HCT116 (cell line): Measurements from ENCODE around the gene GRID2. TPM values are rescaled to one million over a fixed set of nuclear protein-coding genes. Genes with fewer than 3 reads are reported as not detected.

Experiments used
- ATAC-seq: fragments of 200-7000 bp; cut with Tn5 transposase; 2 replicates; pipeline ENCODE4 v1.9.1; 2020; ENCODE audit warnings: mild to moderate bottlenecking, moderate library complexity
- BruUV-seq: library from RNA; stranded (reverse); fragments of 400-500 nt; replicated peaks from 2 replicates; lab custom pipeline; 2021; lab: Mats Ljungman, UMichigan
- CTCF ChIA-PET: fragments of 300-600 bp; sonication (Branson Sonifier 250); formaldehyde crosslinking; loops from one replicate; lab custom pipeline; 2021; ENCODE audit warnings: antibody characterized with exemption; lab: Charles Lee
- POLR2A ChIA-PET: fragments of 300-600, 350-600 bp; sonication (Branson Sonifier 250); formaldehyde crosslinking; loops from one replicate; lab custom pipeline; 2021; ENCODE audit warnings: antibody characterized with exemption; lab: Charles Lee
- RAD21 ChIA-PET, 2 experiments: fragments of 300-600 bp; sonication (Branson Sonifier 250); formaldehyde crosslinking; loops; one replicate each; lab custom pipeline; 2023; ENCODE audit warnings: low total read pairs in 2 of 2; ENCODE audit not compliant: uncharacterized antibody in 2 of 2, unreplicated experiment in 2 of 2, low non-redundant PET in 1 of 2; lab: Charles Lee
- DNase-seq: peaks from one replicate; pipeline ENCODE4 v3.0.0-alpha.2; 2010; ENCODE audit warnings: low read depth, low spot score
- H2AFZ ChIP-seq: fragments of 200-600 bp; shearing (Covaris generic), sonication (generic); 2 replicates; pipeline ENCODE4 v1.6.1; 2017; ENCODE audit warnings: low read depth, mixed run types, mixed read lengths, antibody characterized with exemption, low read length; ENCODE audit not compliant: poor library complexity, severe bottlenecking
- H3K27ac ChIP-seq: 2 replicates; pipeline ENCODE4 v1.5.1; 2012; ENCODE audit warnings: low read depth, low read length
- H3K27me3 ChIP-seq: fragments of 200-600 bp; sonication (generic); 2 replicates; pipeline ENCODE4 v1.6.1; 2016; ENCODE audit warnings: mixed run types, low read length, mixed read lengths; ENCODE audit not compliant: insufficient read depth
- H3K36me3 ChIP-seq, 2 experiments: fragments of 200-500 bp in 1 of 2; fragments of 200-600 bp in 1 of 2; sonication (Bioruptor generic) in 1 of 2; sonication (generic) in 1 of 2; 2 replicates each; pipeline versions ENCODE4 v1.5.1 to v1.6.1; 2014 to 2016; ENCODE audit warnings: low read length in 2 of 2, inconsistent platforms in 1 of 2, mixed read lengths in 1 of 2, mixed run types in 1 of 2; ENCODE audit not compliant: insufficient read depth in 2 of 2, control insufficient read depth in 1 of 2
- H3K4me1 ChIP-seq, 2 experiments: fragments of 200-600 bp in 1 of 2; sonication (generic) in 1 of 2; 2 replicates each; pipeline versions ENCODE4 v1.5.1 to v1.6.1; 2012 to 2017; ENCODE audit warnings: low read length in 2 of 2, inconsistent platforms in 1 of 2, mild to moderate bottlenecking in 1 of 2, mixed read lengths in 1 of 2, mixed run types in 1 of 2, moderate library complexity in 1 of 2; ENCODE audit not compliant: insufficient read depth in 2 of 2, control insufficient read depth in 1 of 2
- H3K4me2 ChIP-seq: fragments of 200-600 bp; sonication (generic); 2 replicates; pipeline ENCODE4 v1.6.1; 2017; ENCODE audit warnings: mixed run types, low read length, mixed read lengths
- H3K4me3 ChIP-seq, 2 experiments: fragments of 200-600 bp in 1 of 2; sonication (generic) in 1 of 2; replicated peaks in 1 of 2; 2 replicates each; pipeline ENCODE4 v1.5.1; 2011 to 2016; ENCODE audit warnings: low read length in 2 of 2, control low read depth in 1 of 2, low read depth in 1 of 2, mild to moderate bottlenecking in 1 of 2, mixed read lengths in 1 of 2, mixed run types in 1 of 2
- H3K79me2 ChIP-seq: fragments of 200-600 bp; sonication (generic); 2 replicates; pipeline ENCODE4 v1.6.1; 2017; ENCODE audit warnings: mild to moderate bottlenecking, mixed run types, low read length, moderate library complexity, mixed read lengths; ENCODE audit not compliant: insufficient read depth
- H3K9ac ChIP-seq: fragments of 200-600 bp; sonication (generic); 2 replicates; pipeline ENCODE4 v1.6.1; 2016; ENCODE audit warnings: low read length, mixed read lengths
- H3K9me2 ChIP-seq: fragments of 200-600 bp; sonication (generic), shearing (Covaris generic); 2 replicates; pipeline ENCODE4 v1.6.1; 2017; ENCODE audit warnings: mixed run types, mild to moderate bottlenecking, moderate library complexity; ENCODE audit not compliant: insufficient read depth
- H3K9me3 ChIP-seq, 2 experiments: fragments of 200-500 bp in 1 of 2; fragments of 200-600 bp in 1 of 2; sonication (Bioruptor generic) in 1 of 2; sonication (generic) in 1 of 2; 2 replicates each; pipeline ENCODE4 v1.6.1; 2014 to 2017; ENCODE audit warnings: low read length in 2 of 2, mixed read lengths in 2 of 2, inconsistent platforms in 1 of 2, low read depth in 1 of 2, mild to moderate bottlenecking in 1 of 2, mixed run types in 1 of 2, moderate library complexity in 1 of 2; ENCODE audit not compliant: control insufficient read depth in 1 of 2, insufficient read depth in 1 of 2
- H4K20me1 ChIP-seq: fragments of 200-600 bp; sonication (generic), shearing (Covaris generic); 2 replicates; pipeline ENCODE4 v1.6.1; 2017; ENCODE audit warnings: mixed run types, mild to moderate bottlenecking, moderate library complexity; ENCODE audit not compliant: insufficient read depth
- CBX3 ChIP-seq: IDR thresholded peaks from 2 replicates; pipeline ENCODE4 v1.6.1; 2012; ENCODE audit warnings: low read depth
- CEBPB ChIP-seq: IDR thresholded peaks from 2 replicates; pipeline ENCODE4 v1.6.1; 2012; ENCODE audit warnings: low read depth
- ELF1 ChIP-seq: IDR thresholded peaks from 2 replicates; pipeline ENCODE4 v1.6.1; 2012; ENCODE audit warnings: low read depth, borderline replicate concordance
- EZH2 ChIP-seq: fragments of 200-600 bp; sonication (generic); IDR thresholded peaks from 2 replicates; pipeline ENCODE4 v1.6.1; 2017; ENCODE audit warnings: antibody characterized with exemption, mixed run types
- EZH2phosphoT487 ChIP-seq: fragments of 200-600 bp; IDR thresholded peaks from 2 replicates; pipeline ENCODE4 v1.6.1; 2018; ENCODE audit warnings: antibody characterized with exemption, borderline replicate concordance
- POLR2A ChIP-seq: IDR thresholded peaks from 2 replicates; pipeline ENCODE4 v1.7.0; 2011; ENCODE audit warnings: borderline replicate concordance; ENCODE audit not compliant: insufficient read depth, insufficient read length; ENCODE audit errors: extremely low read depth
- SP1 ChIP-seq: IDR thresholded peaks from 2 replicates; pipeline ENCODE4 v1.6.1; 2012; ENCODE audit warnings: low read depth
- intact Hi-C: fragments of 100-400 bp; cut with micrococcal nuclease; formaldehyde crosslinking; loops from 2 replicates; pipeline ENCODE4 v1.10.0; 2022
- total RNA-seq: library from RNA; stranded (reverse); gene quantifications from one replicate; pipeline ENCODE4 v1.2.1, GENCODE V29; 2021; ENCODE audit not compliant: unreplicated experiment
- TF ChIP-seq, protein P1 (sequence below): IDR thresholded peaks from 2 replicates; pipeline ENCODE4 v1.6.1; 2011; ENCODE audit warnings: mild to moderate bottlenecking, low read length, moderate library complexity; ENCODE audit not compliant: insufficient replicate concordance; ENCODE audit errors: extremely low read depth
- TF ChIP-seq, protein P2 (sequence below): IDR thresholded peaks from 2 replicates; pipeline ENCODE4 v1.6.1; 2012

Gene GRID2
- total RNA-seq, 1 experiment from 2014 or later, result not detected

DNA sequence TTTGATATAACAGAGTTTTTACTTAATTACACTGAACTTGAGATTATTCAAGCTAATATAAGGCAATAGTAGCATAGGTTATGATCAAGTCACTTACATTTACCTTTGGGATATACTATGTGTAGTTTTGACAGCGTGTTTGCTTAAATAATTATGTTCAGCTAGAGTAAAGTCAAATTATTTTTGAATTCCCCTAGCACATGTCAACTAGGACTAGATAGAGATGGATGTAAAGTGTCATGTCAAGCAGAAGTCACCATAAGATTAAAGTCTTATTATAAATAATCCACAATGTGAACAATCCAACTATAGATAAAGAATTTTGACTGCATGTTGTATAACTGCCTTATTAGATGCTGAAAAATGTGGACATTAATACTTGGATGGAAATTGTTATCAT lies 665.2 kb downstream of the GRID2 start:
- Histone ChIP-seq H3K27ac (no peak overlapping the region), H3K4me3 (no peak overlapping the region), H3K9me2 (no peaks in the 10 kb centered on the region), H3K9me3 (no peaks in the 10 kb centered on the region), H3K4me2 (no peak overlapping the region), H3K4me1 (peaks cover 9 to 13% of the 10 kb centered on the region in 2 experiments), H3K27me3 (no peaks in the 10 kb centered on the region), H2AFZ (no peak overlapping the region), H4K20me1 (no peaks in the 10 kb centered on the region), H3K36me3 (no peaks in the 10 kb centered on the region), H3K79me2 (no peaks in the 10 kb centered on the region), H3K9ac (no peak overlapping the region)
- ChIA-PET POLR2A (no interaction called here), RAD21 (no interaction called here), CTCF (no interaction called here)
- intact Hi-C loops, result no loop called here
- no peak for TF ChIP-seq ELF1
- no peak for TF ChIP-seq EZH2
- TF ChIP-seq EZH2phosphoT487, result no peak
- no peak for TF ChIP-seq CBX3
- TF ChIP-seq POLR2A, result no peak
- TF ChIP-seq CEBPB, result no peak
- TF ChIP-seq, protein P1, sequence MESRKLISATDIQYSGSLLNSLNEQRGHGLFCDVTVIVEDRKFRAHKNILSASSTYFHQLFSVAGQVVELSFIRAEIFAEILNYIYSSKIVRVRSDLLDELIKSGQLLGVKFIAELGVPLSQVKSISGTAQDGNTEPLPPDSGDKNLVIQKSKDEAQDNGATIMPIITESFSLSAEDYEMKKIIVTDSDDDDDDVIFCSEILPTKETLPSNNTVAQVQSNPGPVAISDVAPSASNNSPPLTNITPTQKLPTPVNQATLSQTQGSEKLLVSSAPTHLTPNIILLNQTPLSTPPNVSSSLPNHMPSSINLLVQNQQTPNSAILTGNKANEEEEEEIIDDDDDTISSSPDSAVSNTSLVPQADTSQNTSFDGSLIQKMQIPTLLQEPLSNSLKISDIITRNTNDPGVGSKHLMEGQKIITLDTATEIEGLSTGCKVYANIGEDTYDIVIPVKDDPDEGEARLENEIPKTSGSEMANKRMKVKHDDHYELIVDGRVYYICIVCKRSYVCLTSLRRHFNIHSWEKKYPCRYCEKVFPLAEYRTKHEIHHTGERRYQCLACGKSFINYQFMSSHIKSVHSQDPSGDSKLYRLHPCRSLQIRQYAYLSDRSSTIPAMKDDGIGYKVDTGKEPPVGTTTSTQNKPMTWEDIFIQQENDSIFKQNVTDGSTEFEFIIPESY, result no peak
- TF ChIP-seq, protein P2, sequence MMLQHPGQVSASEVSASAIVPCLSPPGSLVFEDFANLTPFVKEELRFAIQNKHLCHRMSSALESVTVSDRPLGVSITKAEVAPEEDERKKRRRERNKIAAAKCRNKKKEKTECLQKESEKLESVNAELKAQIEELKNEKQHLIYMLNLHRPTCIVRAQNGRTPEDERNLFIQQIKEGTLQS, result no peak
- no peak for TF ChIP-seq SP1
- no TSS peak for BruUV-seq
- no peak for DNase-seq
- ATAC-seq, result no peak
